Dermis lymphatic vessel endothelial cell (primary cell): ENCODE data around the gene DHRS9. TPM values are rescaled to one million over a fixed set of nuclear protein-coding genes. Genes with fewer than 3 reads are reported as not detected.

ENCODE experiments used
- total RNA-seq: library from RNA; depleted of rRNA; stranded (reverse); fragments of >200 nt; gene quantifications from 2 replicates; pipeline ENCODE4 v1.2.1, GENCODE V29; 2014

DHRS9 gene
- total RNA-seq = not detected in 2 replicates

GRCh38 chr2:169069341-169069740 is at the start of gene DHRS9:
Gene DHRS9 (plus strand): TSS chr2:169069563. CDS start chr2:169081582, 12,019 bp downstream.

GRCh38 chr2:169031202-169031601 is 38.2 kb upstream of the DHRS9 start, which contains the start of gene ABCB11:
Gene ABCB11 (minus strand): TSS chr2:169031324. CDS start chr2:169018125, 13,199 bp downstream.

Other genes with a start within 250 kb of the DHRS9 start
- 0.76 and 1.4 TPM in 2 replicates for gene SPC25, start 179.1 kb upstream of the DHRS9 start, total RNA-seq
- gene G6PC2, start 168.3 kb upstream of the DHRS9 start, total RNA-seq = not detected in 2 replicates
- gene ABCB11, start 38.2 kb upstream of the DHRS9 start, total RNA-seq = not detected in 2 replicates